HG03039 (cell line): ENCODE measurements around the gene PHC2.
"Not testable (repeated sequence)": the region's sequence is repeated elsewhere in the genome, so short reads cannot be mapped to it uniquely, and the experiment has no call there.

ENCODE experiments used
- ATAC-seq: cut with Tn5 transposase; IDR thresholded peaks from one replicate; pipeline ENCODE4 v1.9.1; 2021; ENCODE audit warnings: mild to moderate bottlenecking, moderate library complexity; ENCODE audit not compliant: unreplicated experiment

Gene PHC2

DNA sequence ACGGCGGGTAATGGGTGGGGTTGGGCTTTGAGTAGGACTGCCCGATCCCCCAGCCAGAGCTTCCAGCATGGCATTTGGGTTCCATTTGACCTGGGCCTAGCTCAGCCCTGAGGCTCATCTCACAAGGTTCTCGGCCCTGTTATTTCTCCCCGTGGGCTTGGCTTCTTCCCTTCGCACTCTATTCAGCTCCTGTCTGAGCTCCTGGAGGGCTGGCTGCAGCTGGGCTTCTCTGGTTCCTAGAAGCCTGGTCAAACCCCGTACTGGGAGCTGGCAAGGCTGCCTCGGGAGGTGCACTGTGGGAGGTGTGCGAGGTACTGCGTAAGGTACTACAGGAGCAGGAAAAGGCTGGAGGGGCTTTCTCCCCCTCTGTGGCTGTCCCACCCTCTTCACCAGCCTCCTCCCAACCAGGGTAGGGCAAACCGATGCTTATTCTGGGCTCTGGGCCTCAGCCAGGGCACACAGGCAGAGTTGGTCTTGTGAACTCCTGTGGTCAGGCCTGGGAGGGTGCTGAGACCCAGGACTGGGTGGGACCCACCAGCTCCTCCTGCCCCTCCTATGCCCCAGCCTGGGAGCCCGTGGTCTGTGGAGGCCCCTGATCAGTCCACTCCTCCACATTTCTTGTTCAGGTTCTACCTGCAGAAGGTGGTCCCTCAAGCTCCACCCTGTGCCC, 110.8 kb downstream of the PHC2 start:
- no peak for ATAC-seq

DNA sequence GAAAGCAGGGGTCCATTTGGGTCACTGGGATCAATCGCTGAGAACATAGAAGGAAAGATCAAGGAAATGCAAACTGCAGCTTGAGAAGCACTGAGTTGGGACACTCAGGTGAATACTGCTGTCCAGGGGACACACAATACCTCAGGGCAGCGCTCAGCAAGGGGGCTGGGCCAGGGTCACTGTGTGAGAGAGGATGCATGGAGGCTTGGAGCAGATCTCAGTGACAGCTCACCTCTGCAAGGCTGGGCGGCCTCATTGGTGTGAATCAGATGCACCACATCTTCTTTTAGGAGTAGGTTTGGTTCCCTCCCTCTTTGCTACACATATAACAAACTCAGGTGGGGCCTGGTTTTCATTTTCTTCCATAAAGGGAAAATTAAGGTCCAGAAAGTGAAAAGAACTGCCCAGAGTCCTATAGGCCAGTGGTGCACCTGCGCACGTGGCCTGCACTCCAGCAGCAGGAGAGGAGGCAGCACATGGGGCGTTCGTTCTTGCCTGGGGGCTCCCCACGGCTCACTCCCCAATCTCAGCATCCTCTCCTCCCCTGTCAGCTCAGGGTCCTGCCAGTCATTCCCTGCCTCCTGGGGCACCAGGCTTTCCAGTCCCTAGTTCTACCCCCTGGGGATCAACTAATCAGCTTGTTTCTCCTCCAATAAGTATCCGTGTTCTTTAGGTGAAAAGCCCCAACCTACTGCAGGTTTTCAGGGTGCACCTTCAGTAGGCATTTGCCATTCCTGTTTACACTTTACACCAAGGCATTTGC, 111.5 kb downstream of the PHC2 start:
- ATAC-seq, result no peak

DNA sequence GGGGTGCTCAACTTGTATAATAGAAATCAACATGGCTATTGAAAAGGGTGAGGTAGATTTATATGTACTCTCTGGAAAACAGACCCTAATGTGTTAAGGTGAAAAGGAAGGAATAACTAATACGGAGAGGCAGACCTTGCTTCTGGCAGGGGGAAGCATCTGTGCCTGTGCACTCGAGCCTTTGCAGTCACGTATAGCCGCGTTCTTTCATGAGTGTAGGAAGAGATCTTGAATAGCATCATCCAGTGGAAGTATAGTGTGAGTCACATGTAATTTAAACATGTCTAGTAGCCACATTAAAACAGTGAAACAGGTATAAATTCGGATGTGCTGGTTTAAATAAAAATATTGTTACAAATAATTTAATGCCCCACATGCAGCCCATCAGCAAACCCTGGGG, 112.9 kb downstream of the PHC2 start:
- ATAC-seq, result no peak

DNA sequence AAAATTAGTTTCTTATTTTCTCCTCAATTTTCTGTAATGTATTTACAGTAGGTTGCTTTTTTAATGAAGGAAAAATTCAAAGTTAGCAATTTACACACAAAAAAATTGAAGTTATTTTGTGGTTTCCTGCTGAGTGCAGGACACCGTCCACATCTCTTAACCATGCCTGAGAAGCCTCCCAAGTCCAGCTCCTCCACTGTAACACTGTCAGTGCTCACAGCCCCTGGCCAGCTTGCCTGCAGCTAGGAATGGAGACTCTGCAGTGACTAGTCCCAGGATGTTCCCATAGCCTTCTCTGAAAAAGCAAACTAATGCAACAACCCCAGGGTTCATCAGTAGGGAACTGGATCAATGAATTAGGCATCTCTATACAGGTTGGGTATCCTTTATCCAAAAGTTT, 113.5 kb downstream of the PHC2 start:
- ATAC-seq, result no peak

DNA sequence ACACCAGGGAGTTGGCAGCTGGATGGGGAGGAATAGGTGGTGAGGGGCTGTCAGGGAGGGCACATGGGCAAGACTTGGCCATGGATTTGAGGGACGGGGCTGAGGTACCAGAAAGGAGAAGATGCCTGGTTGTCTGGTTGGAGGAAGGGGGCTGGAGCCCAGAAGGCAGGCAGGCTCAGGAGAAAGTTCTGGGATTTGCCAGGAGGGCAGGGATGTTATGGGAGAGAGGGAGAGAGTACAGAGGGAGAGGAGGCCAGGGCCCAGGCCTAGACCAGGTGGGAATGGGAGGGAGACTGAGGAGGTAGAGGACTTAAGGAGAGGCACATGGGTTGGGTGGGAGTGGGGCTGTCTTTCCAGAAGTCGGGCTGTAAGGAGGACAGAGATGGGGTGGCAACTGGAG, 114.3 kb downstream of the PHC2 start:
- no peak for ATAC-seq

DNA sequence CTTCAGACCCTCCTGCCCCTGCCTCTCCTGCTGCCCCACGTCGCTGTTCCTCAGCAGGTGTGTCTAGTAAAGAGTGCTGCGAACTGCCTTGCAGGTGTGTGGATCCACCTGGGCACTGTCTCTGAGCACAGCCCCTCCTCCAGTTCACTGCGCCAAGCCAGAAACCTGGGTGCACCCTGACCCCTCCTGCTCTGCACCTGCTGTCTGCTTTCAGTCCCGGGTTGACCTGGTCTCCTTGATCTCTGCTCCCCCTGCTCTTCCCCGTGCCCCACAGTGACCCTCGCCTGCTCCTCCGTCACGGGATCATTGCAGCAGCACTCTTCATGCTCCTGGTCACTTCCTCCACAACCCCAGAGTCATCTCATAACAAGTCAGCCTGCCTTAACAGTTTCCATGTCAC, 116.5 kb downstream of the PHC2 start:
- no peak for ATAC-seq

DNA sequence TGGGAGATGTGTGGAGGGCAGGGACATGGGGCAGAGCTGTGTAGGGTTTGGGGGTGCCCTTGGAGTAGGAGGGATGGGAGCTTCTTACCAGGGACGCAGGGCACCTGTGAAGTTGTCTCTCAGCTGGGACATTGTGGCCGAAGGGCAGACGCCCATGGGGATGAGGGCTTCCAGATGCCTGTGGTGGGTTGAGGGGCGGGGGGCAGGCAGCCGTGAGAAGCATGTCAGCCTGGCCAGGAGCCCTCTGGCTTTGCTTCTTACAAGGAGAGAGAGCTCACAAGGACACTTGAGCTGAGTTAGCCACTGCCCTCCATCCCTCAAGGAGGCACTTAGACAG, 118.5 kb downstream of the PHC2 start:
- ATAC-seq, result no peak

DNA sequence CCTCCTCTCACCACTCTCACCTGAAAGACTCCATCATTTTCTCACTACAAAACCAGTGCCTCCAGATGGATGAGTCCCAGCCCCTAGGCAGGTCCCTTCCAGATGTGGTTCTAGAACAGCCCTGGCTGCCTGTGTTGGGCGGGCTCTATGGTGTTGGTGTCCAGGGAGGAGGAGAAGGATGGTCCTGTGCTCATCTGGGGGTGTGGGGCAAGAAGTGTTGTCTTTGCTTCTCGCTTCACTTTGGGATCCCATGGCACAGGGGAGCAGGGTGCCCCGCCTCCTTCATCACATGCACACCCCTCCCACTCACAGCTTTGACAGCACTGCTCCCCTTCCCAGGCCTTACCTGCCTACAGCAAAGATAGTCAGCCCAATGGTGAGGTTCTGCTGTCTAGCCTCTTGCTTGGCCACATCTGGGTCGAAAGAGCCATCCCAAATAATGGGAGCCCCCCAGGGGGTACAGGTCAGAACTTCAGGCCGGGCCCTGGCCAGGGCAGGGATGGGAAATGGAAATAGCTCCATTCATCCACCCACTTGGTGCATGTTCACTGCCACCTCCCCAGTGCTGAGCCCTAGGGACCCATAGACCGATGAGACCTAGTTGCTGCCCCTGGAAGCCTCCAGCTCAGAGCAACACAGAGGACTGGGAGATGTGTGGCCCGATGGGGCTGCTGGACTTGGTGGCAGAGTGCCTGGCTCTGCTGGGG, 119.0 kb downstream of the PHC2 start:
- no peak for ATAC-seq

DNA sequence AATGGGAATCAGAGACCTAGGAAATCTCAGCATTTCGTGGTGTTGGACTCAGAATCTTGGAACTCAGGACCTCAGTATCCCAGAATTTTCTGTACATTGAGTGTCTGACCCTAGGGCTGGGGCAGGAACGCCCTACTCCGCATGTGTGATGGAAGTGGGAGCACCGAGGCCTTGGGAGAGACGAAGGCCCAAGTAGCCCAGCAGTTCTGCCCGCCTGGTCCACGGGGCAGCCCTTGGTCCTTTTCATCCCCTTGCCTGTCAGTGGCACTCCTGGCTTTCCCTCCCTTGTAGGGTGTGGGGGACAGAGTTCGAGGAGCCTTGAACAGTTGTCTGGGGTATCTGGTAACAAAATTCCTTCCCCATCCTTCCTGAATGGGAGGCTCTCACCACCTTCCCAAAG, 120.2 kb downstream of the PHC2 start:
- ATAC-seq, result no peak

DNA sequence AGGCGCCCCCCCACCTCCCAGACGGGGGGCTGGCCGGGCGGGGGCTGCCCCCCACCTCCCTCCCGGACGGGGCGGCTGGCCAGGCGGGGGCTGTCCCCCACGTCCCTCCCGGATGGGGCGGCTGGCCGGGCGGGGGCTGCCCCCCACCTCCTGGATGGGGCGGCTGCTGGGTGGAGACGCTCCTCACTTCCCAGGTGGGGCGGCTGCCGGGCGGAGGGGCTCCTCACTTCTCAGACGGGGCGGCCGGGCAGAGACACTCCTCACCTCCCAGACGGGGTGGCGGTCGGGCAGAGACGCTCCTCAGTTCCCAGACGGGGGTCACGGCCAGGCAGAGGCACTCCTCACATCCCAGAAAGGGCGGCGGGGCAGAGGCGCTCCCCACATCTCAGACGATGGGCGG, 121.5 kb downstream of the PHC2 start:
- not testable (repeated sequence) for ATAC-seq

DNA sequence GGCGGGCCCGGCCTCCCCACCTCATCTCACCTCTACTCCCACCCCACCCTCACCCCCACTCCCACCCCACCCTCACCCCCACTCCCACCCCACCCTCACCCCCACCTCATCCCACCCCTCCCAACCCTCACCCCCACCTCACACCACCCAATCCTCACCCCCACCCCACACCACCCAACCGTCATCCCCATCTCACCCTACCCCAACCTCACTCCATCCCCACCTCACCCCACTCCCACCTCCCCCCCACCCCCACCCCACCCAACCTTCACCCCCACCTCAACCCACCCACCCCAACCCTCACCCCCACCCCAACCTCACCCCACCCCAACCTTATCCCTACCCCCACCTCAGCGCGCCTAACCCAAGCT, 123.4 kb downstream of the PHC2 start:
- no peak for ATAC-seq

DNA sequence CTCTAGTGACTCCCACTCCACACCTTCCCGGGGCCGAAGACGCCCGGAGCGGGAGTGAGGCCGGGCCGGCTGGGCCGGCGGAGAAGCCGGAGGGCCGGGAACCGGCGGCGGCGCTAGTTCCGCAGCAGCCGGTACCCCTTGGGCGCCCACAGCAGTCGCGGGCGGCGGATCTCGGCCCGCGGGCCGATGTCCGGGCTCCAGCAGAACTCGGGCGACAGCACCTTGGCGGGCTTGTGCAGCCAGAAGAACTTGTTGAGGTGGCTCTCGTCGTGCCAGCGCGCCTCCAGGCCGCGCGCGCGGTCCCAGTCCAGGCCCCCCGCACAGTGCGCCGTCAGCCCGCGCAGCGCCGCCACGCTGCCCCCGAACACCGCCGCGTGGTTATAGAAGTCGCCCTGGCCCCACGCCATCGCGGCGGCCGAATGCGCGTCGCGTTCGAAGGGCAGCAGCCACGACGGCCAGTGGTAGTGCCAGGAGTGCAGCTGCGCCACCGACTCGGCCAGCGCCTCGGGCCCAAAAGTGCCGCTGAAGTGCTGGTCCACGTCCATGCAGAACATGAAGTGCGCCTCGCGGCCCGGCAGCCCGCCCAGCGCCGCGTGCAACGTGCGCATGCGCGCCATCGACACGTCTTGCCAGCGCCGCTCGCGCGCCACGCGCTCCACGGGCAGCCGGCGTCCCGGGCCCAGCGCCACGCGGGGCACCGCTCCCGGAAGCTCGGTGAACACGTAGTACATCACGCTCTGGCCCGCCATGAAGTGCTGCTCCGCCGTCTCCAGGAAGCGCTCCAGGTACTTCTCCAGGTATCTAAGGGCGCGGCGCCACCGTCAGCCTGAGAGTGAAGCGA, 124.0 kb downstream of the PHC2 start:
- no peak for ATAC-seq

DNA sequence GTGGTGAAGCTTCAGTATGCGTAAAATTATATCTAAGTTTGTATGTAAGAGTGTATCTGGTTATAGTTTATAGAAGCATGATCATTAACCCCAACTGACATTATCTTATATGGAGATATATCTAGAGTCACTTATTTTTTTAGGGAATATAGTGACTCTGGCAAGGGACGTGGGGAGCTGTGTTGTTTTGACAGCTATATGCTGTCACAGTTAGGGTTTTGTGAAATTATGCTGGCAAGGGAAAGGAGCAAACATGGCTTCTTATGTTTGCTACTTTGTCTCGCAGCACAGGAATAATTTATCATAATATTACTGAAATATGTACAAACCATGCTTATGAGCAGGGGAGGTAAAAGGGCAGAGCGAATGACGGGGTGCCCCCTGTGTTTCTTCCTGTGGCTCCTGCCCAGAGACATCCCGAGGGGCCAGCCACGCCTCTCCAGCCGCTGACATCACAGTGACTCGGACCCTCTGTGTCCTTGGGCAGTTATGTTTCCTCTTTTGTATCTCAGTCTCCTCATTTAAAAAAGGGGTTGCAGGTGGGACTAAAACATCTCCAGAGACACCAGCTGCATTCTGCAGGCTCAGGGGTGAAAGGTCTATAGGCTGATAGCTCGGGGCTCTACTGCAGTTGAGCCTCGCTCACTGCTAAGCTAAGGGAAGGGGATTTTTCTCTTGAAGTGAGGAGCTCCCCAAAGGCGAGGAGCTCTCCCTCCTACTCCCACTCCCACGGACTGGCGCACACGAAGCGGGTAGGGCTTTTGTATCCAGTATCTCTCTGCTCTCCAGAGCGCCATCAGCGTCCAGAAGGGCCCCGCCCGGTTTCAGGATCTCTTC, 124.9 kb downstream of the PHC2 start:
- no peak for ATAC-seq

DNA sequence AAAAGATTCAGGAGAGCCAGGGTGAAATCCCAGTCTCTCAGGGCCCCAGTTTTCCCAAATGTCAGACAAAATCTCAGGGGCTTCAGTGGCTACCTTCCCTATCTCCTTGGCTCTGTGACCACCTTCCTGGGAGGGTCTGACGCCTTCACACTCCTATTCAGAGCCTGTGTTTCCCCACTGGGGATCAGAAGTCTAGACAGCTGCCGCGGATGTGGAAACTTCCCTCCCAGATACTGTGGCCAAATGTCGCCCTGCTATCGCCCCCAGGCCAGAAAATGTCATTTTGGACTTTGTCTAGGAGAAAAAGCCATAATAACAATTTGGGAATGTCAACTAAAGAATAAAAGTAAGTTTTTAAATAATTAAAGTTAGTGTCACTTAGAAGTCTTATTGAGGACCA, 125.9 kb downstream of the PHC2 start:
- ATAC-seq, result no peak

DNA sequence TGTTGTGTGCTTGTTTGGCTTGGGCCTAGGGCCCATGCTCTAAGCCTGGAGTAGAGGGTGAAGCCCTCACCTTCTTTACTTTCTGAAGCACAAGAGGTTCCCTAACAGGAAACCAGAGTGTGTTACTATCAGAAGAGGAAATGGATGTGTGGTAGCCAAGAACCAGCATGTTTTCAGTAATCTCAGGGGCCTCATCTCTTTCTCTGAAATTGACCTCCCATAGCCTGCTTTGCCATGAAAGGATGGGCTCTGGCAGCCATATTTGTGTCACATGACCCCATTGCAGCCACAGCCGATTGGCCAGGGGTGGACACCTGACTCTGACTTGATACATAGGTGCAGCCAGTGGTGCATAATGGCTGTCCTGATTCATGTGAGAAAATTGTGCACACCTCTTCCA, 128.6 kb downstream of the PHC2 start:
- no peak for ATAC-seq

DNA sequence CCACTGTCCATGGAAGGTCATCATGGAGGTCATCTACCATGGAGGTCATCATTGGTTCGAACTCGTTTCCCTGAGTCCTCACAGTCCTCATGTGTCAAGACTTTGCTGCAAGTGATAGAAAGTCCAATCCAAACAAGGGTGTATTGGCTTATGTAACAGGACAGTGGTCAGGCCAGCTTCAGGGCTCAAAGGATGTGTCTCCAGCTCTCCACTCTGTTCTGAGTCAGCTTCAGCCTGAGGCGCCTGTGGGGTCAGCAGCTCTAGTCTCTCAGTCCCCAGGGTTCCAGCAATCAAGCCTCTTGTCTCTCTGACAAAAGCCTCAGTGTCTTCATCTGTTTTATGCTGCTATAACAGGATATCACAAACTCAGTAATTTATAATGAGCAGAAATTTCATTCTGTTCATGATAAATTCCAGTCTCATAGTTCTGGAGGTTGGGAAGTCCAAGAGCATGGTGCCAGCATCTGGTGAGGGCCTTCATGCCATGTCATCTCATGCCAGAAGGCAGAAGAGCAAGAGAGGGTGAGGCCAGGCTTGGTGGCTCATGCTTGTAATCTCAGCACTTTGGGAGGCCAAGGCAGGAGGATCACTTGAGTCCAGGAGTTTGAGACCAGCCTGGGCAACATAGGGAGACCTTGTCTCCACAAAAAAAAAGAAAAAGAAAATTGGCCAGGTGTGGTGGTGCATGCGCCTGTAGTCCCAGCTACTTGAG, 129.5 kb downstream of the PHC2 start:
- ATAC-seq, result no peak

DNA sequence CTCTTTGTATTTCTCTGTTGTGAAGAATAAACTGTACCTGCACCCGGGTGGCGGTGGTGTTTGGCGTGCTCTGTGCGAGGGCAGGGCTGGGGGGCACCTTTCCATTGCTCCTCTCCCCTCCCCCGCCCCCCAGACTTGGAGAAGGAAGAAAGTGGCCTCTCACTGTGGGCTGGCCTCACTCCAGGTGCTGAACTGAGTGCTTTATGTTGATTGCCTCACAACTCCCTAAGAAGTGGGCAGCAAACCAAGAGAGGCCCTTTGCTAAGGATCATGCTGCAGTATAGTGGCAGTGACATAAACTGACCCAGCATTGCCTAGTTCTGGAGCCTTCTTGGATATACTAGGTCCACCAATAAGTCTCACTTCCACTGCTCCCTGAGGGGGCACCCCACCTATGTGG, 130.2 kb downstream of the PHC2 start:
- ATAC-seq, result no peak

DNA sequence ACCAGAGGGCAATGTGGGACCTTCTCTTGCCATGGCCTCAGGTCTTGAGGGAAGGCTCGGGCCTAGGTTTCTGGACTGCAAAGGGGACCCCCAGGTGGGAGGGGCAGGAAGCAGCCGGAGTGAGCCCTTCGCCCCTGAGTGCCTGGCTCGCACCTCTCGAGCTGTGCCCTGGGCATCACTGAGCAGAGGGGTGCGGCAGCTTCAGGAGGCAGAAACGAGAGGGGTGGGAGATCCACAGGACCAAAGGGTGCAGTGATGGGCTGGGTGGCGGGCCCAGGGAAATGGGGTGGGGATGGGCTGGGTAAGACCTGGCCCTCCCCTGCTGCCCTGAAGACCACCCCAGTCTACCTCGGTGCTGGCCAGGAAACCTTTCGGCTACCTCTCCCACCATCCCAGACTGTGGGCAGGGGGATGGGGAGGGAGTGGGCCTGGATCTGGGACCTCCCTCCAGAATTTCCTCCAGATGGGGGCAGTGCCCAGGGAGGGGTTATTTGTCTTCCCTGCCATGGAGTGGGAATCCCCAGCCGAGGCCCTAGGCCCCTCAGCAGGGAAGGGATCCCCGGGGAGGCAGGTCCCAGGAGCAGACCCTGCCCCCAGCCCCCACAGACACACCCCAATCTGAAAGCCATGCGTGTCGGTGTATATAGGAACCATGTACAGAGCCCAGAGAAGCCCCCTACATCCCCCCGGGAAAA, 131.3 kb downstream of the PHC2 start:
- no peak for ATAC-seq

DNA sequence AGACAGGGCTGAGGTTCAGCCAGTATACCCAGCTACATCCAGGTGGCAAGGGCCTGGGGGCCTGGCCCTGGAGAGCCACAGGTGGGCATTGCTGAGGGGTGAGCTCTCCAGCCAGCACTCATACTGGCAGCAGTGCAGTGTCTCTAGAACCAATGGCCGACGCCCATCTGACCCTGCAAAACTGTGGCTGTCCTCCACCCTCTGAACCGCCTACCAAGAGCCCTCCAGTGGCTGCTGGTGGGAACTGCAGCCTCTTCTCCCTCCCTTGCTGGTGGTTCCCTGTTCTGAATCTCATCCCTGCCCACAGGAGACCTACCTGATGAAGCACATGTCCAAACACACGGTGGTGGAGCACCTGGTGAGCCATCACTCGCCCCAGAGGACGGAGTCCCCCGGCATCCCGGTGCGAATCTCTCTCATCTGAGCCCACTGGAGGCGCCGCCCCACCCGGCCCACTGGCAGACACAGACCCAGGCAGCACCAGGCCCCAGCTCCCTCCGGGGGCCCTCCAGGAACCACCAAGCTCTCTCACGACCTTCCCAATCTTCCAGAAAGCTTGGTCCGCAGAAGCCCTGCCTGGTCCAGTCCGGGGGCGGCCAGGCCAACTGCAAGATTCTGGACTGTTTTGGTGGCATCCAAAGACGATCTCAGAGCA, 132.1 kb downstream of the PHC2 start:
- ATAC-seq, result no peak
